ENCODE measurements around the gene LYPD6B. TPM values are rescaled to one million over a fixed set of nuclear protein-coding genes. Genes with fewer than 3 reads are reported as not detected.

The LYPD6B gene
- polyA plus RNA-seq, 3 donors, result not detected

DNA sequence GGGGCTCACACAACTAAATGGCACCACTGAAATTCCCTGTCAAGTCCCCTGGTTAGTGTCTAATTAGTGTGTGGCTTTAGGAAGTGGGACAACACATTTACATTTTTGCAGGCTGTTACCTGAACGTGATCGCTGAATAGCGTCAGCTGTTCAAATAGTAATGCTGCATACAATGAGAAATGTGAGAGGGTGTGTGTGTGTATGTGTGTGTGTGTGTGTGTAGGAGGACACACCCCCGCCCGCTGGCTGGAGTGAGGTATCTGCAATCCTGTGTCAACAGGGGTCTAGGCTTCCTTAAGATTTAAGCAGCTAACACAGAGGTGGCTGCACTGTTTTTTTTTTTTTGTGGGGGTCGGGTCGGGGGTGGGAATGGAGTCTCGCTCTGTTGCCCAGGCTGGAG lies 4.8 kb upstream of the LYPD6B start:
- no peak overlapping the region for H3K9ac ChIP-seq (ENCODE audit: insufficient read depth, low read length, poor library complexity, severe bottlenecking)
- H4K20me1 ChIP-seq (ENCODE audit: insufficient read depth, low read length), result no peaks in the 10 kb centered on the region
- H2AFZ ChIP-seq (ENCODE audit: insufficient read depth, low read depth, low read length, poor library complexity, severe bottlenecking), result no peak overlapping the region
- DNase-seq, result no peak
- Mint-ChIP-seq H3K36me3 (peaks cover 0 to 5% of the 10 kb centered on the region in 2 donors), H3K27me3 (ENCODE audit: low read depth in 3 of 3) (peaks cover 25 to 35% (median 29%) of the 10 kb centered on the region in 3 donors), H3K4me3 (no peak overlapping the region), H3K27ac (no peak overlapping the region), H3K9me3 (peaks cover 0 to 4% (median 0%) of the 10 kb centered on the region in 7 donors), H3K4me1 (peaks cover 11% of the 10 kb centered on the region)
- H3K4me2 ChIP-seq (replicated peaks; ENCODE audit: extremely low read depth, low read length, poor library complexity, severe bottlenecking), result no peak overlapping the region
- peaks cover 0 to 7% of the 10 kb centered on the region in 2 donors for H3K4me1 ChIP-seq (ENCODE audit: control insufficient read depth in 1 of 2, insufficient read depth in 2 of 2, low read length in 2 of 2)
- H3K4me3 ChIP-seq (replicated peaks in 1 of 3; ENCODE audit: low read depth in 2 of 3, low read length in 3 of 3), result no peak overlapping the region
- H3K79me2 ChIP-seq (ENCODE audit: insufficient read depth, low read length), result no peaks in the 10 kb centered on the region
- TF ChIP-seq, protein P1, sequence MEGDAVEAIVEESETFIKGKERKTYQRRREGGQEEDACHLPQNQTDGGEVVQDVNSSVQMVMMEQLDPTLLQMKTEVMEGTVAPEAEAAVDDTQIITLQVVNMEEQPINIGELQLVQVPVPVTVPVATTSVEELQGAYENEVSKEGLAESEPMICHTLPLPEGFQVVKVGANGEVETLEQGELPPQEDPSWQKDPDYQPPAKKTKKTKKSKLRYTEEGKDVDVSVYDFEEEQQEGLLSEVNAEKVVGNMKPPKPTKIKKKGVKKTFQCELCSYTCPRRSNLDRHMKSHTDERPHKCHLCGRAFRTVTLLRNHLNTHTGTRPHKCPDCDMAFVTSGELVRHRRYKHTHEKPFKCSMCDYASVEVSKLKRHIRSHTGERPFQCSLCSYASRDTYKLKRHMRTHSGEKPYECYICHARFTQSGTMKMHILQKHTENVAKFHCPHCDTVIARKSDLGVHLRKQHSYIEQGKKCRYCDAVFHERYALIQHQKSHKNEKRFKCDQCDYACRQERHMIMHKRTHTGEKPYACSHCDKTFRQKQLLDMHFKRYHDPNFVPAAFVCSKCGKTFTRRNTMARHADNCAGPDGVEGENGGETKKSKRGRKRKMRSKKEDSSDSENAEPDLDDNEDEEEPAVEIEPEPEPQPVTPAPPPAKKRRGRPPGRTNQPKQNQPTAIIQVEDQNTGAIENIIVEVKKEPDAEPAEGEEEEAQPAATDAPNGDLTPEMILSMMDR (IDR thresholded peaks at IDR 0.05), result no peak
- no peak overlapping the region for H3K27ac ChIP-seq (ENCODE audit: low read depth in 1 of 2, low read length in 2 of 2)
- 87% methylated on average over 3 of the region's 8 CpGs for WGBS (ENCODE audit: insufficient coverage)
- H3K27me3 ChIP-seq (ENCODE audit: control insufficient read depth in 2 of 2, insufficient read depth in 2 of 2, low read length in 2 of 2), result peaks cover 12 to 23% of the 10 kb centered on the region in 2 donors
- peaks cover 0 to 5% of the 10 kb centered on the region in 2 donors for H3K9me3 ChIP-seq (replicated peaks in 1 of 2; ENCODE audit: control insufficient read depth in 1 of 2, insufficient read depth in 1 of 2, low read length in 2 of 2)
- intact Hi-C loops (cut with micrococcal nuclease), result no loop called here
- H3K36me3 ChIP-seq (replicated peaks in 1 of 2; ENCODE audit: control insufficient read depth in 1 of 2, insufficient read depth in 2 of 2, low read length in 2 of 2), result no peaks in the 10 kb centered on the region

DNA sequence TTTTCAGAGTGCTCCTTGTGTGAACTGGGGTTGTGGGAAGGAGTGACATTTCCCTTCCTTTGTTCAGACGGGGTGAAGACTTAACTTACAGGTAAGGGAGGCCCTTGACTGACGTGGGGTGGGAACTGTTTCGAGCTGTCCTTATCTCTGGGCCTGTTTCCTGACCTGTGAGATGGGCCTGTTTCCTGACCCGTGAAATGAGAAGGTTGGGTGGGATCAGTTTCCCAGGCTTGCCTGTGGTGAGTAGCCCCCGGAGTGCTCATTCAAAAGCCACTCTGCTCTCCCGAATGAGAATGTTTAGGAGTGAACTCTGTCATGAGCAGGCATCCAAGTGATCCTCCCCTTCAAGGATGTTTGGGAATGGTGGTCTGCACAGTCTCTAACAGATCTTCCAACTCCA lies 4.1 kb upstream of the LYPD6B start:
- Histone ChIP-seq H3K4me3 (replicated peaks in 1 of 3; ENCODE audit: low read depth in 2 of 3, low read length in 3 of 3) (no peak overlapping the region), H3K9ac (ENCODE audit: insufficient read depth, low read length, poor library complexity, severe bottlenecking) (no peak overlapping the region), H3K27ac (ENCODE audit: low read depth in 1 of 2, low read length in 2 of 2) (no peak overlapping the region), H3K4me1 (ENCODE audit: control insufficient read depth in 1 of 2, insufficient read depth in 2 of 2, low read length in 2 of 2) (peaks cover 0 to 10% of the 10 kb centered on the region in 2 donors), H3K36me3 (replicated peaks in 1 of 2; ENCODE audit: control insufficient read depth in 1 of 2, insufficient read depth in 2 of 2, low read length in 2 of 2) (no peaks in the 10 kb centered on the region), H3K9me3 (replicated peaks in 1 of 2; ENCODE audit: control insufficient read depth in 1 of 2, insufficient read depth in 1 of 2, low read length in 2 of 2) (peaks cover 0 to 5% of the 10 kb centered on the region in 2 donors), H3K79me2 (ENCODE audit: insufficient read depth, low read length) (no peaks in the 10 kb centered on the region), H2AFZ (ENCODE audit: insufficient read depth, low read depth, low read length, poor library complexity, severe bottlenecking) (no peak overlapping the region), H4K20me1 (ENCODE audit: insufficient read depth, low read length) (no peaks in the 10 kb centered on the region), H3K27me3 (ENCODE audit: control insufficient read depth in 2 of 2, insufficient read depth in 2 of 2, low read length in 2 of 2) (peaks cover 16 to 29% of the 10 kb centered on the region in 2 donors), H3K4me2 (replicated peaks; ENCODE audit: extremely low read depth, low read length, poor library complexity, severe bottlenecking) (no peak overlapping the region)
- intact Hi-C loops (cut with micrococcal nuclease), result no loop called here
- Mint-ChIP-seq H3K36me3 (peaks cover 0 to 5% of the 10 kb centered on the region in 2 donors), H3K4me1 (peaks cover 16% of the 10 kb centered on the region), H3K27me3 (ENCODE audit: low read depth in 3 of 3) (peaks cover 29 to 38% (median 34%) of the 10 kb centered on the region in 3 donors), H3K9me3 (peaks cover 0 to 5% (median 2%) of the 10 kb centered on the region in 7 donors), H3K27ac (no peak overlapping the region), H3K4me3 (no peak overlapping the region)
- TF ChIP-seq, protein P1 (IDR thresholded peaks at IDR 0.05), result no peak
- DNase-seq, result no peak
- WGBS (ENCODE audit: insufficient coverage), result no CpG with 5 or more reads among the region's 6 CpGs
